HG02588 (cell line): Measurements from ENCODE around the gene FKRP.

Experiments
- ATAC-seq: cut with Tn5 transposase; IDR thresholded peaks from one replicate; pipeline ENCODE4 v1.9.1; 2021; ENCODE audit warnings: mild to moderate bottlenecking, moderate library complexity; ENCODE audit not compliant: unreplicated experiment

Gene FKRP

GRCh38 chr19:46731007-46731501 lies 14.8 kb upstream of the FKRP start:
- ATAC-seq, result no peak

- ATAC-seq, result no peak
These were observed 14.3 kb upstream of the FKRP start for GRCh38 chr19:46731584-46731983.

- no peak for ATAC-seq
These were observed 13.5 kb upstream of the FKRP start for GRCh38 chr19:46732172-46732938.

- ATAC-seq, result no peak
These were observed 12.7 kb upstream of the FKRP start for GRCh38 chr19:46732966-46733689.

- no peak for ATAC-seq
These were observed 12.1 kb upstream of the FKRP start for GRCh38 chr19:46733690-46734292.

- no peak for ATAC-seq
These were observed 9.1 kb upstream of the FKRP start for GRCh38 chr19:46736531-46737297.

- no peak for ATAC-seq
These were observed 8.6 kb upstream of the FKRP start for GRCh38 chr19:46737298-46737654.

GRCh38 chr19:46737761-46738171 lies 8.1 kb upstream of the FKRP start:
- no peak for ATAC-seq

- ATAC-seq, result no peak
These were observed 6.5 kb upstream of the FKRP start for GRCh38 chr19:46739290-46739771.

- ATAC-seq, result no peak
These were observed 4.4 kb upstream of the FKRP start for GRCh38 chr19:46741447-46741846.

- ATAC-seq, result no peak
These were observed 2.9 kb upstream of the FKRP start for GRCh38 chr19:46742926-46743480.

- ATAC-seq, result no peak
These were observed 1.7 kb upstream of the FKRP start for GRCh38 chr19:46744005-46744691.

GRCh38 chr19:46745030-46745429 lies 827 bp upstream of the FKRP start:
- no peak for ATAC-seq

- ATAC-seq, result peak; percentile 50
These were observed 612 bp downstream of the FKRP start, which contains the start of gene STRN4 for GRCh38 chr19:46746281-46747057. Gene STRN4, minus strand, starts transcription at chr19:46746450. Its CDS starts 20 bp downstream, at chr19:46746430.

- ATAC-seq, result no peak
These were observed 2.7 kb downstream of the FKRP start for GRCh38 chr19:46748325-46749109.

GRCh38 chr19:46753420-46754155 lies 7.7 kb downstream of the FKRP start:
- ATAC-seq, result no peak

- ATAC-seq, result no peak
These were observed 9.4 kb downstream of the FKRP start for GRCh38 chr19:46755077-46755852.
